Left forelimb (tissue), 1 donor: ENCODE measurements around the gene ZNF414.
"Not testable (repeated sequence)": the region's sequence is repeated elsewhere in the genome, so short reads cannot be mapped to it uniquely, and the experiment has no call there.

ENCODE experiments used
- DNase-seq: peaks from one replicate; pipeline ENCODE4 v3.0.0-alpha.2; 2018; ENCODE audit warnings: low spot score

ZNF414 gene, protein sequence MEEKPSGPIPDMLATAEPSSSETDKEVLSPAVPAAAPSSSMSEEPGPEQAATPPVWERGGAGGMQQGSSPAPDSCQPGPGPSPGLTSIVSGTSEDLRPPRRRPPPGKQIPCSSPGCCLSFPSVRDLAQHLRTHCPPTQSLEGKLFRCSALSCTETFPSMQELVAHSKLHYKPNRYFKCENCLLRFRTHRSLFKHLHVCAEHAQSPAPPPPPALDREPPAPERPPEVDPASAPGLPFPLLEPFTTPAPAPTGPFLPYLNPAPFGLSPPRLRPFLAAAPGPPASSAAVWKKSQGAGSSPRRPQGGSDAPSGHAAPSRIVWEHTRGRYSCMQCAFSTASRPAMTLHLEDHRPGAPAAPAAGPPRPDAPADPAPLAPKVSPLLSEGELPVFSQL

DNA sequence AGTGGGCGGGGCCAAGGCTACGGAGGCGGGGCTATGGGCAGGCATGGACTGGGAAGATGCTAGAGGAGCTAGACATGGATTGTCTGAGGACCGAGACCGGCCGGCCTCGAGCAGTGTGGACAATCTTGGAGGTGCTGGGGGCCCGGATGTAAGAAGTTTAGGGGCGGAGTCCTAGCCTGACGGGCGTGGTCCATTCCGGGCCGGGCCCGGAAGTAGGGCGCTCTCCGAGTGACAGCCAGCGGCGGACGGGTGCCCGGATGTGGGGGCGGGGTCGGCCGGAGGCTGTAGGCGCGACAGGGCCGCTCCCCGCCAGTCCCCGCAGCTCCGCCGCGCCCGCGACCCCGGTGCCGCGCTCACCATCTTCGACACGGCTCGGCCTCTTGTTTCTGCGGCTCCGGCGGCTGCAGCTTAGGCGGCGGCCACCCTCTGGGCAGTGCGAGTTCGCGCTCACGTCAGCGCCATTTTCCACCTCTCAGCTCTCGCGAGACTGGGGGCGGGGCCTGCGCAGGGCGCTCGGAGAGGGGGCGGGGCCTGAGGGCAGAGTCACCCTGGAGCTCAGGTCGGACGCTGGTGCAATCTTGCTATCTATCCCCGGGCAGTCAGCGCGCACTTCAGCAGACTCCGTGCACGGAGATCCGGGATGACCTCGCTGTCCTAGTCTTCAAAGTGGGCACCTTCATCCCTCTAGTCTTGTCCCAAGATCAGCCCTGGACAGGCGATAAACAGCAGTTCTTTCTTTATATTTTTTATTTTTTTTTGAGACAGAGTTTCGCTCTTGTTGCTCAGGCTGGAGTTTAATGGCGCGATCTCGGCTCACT is at the start of gene ZNF414:
Gene ZNF414 (minus strand): TSS at position 481 of the 818 bp plus-strand sequence. CDS start 121 bp downstream, at position 360.
- peak; percentile 99 for DNase-seq

DNA sequence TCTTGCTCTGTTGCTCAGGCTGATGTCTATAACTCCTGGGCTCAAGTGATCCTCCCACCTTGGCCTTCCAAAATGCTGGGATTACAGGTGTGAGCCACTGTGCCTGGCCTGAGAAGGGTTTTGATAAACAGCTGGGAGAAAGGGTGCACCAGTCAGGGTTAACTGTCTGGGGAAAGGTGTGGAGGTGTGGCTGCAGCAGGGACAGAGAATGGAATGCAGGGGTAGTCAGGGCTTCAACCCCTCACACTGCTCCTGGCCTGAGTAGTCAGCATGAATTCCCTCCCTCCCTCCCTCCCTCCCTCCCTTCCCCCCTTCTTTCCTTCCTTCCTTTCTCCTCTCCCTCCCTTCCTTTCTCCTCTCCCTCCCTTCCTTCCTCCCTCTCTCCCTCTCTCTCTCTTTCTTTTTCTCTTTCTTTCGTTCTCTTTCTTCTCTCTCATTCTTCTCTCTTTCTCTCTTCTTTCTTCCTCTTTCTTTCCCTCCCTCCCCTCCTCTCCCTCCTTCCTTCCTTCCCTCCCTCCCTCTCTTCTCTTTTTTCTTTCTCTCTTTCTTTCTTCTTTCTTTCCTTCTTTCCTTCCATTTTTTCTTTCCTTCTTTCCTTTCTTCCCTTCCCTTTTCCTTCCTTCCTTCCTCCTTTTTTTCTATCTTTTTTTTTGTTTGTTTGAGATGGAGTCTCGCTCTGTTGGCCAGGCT is 47.3 kb upstream of the ZNF414 start:
- DNase-seq = no peak

DNA sequence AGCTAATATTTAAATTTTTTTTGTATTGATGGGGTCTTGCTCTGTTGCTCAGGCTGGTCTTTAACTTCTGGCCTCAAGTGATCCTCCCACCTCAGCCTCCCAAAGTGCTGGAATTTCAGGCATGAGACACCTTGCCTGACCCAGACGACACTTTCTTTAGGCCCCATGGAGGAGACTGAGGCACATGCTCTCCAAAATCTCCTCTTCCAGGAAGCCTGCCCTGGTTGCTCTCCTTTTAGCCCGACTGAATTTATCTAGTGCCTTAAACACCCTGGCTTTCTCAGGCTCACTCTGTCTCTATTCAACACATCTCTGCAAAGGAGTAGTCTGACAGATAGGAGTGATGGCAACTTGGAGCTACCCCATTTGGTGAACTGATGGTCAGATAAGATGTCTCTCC is 44.4 kb upstream of the ZNF414 start:
- DNase-seq = no peak

DNA sequence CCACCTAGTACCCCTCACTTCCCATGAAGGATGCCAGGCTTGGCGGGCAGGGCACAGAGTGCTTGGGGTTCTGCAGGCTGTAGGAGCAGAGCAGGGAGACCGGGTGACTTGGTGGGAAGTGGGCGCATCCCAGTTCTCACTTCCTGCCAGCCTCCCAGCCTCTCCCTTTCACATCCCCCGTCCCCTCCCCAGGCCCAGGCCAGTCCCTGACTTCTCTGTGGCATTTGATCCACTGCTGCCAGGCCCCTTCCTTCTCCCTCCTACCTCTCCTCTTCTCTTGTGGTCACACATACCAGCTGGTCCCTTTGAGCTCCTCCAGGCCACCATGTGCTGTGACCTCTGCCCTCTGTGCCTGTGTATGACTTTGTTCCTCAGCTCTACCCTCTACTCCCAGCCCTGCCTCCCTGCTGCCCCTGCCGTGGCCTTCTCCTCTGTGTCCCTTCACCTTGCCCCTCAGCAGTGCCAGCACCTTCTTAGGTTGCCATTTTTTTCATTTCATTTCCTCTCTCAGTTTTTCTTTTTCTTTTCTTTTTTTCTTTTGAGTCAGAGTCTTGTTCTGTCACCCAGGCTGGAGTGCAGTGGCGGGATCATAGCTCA is 43.8 kb upstream of the ZNF414 start:
- no peak for DNase-seq

DNA sequence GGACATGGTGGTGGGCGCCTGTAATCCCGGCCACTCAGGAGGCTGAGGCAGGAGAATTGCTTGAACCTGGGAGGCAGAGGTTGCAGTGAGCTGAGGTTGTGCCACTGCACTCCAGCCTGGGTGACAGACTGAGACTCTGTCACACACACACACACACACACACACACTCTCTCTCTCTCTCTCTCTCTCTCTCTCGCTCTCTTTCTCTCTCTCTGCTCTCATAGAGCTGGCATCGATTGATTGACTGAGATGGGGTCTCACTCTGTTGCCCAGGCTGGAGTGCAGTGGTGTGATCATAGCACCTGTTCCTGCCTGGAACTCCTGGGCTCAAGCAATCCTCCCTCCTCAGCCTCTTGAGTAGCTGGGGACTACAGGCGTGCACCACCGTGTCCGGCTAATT is 39.8 kb upstream of the ZNF414 start:
- not testable (repeated sequence) for DNase-seq

DNA sequence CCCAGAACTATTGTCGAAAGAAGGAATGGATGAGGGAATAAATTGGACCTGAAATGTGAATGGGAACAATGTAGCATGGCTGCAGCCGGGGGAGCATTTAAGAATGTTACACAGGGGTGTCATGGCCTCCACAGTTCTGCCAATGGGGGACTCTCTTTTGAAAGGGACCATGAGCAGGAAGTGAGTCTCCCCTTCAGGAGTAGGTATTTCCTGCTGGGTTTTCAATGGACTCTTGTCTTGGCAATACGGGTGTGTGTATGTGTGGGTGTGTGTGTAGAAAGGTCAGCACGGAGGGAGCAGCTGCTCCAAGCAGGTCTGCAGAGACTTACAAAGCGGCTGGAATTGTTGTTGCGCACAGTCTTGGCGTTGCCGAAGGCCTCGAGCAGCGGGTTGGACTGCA is 38.8 kb upstream of the ZNF414 start:
- DNase-seq = no peak

DNA sequence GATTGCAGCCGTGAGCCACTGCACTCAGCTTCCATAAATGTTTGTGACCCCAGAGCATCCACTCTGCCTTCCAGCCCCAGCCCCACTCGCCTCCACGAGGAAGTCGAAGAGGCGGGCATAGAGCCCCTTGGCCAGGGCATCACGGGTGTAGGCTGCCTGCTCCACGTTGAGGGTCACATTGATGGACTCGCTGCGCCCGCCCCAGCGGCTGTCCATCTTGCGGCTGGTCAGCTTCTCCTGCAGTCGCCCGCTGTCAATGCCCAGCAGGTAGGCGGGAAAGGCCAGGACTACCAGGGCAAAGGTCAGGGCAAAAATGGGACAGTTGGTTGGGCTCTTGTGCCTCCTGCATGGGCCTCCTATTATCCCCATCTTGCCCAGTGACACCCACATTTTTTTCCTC is 36.1 kb upstream of the ZNF414 start:
- no peak for DNase-seq

DNA sequence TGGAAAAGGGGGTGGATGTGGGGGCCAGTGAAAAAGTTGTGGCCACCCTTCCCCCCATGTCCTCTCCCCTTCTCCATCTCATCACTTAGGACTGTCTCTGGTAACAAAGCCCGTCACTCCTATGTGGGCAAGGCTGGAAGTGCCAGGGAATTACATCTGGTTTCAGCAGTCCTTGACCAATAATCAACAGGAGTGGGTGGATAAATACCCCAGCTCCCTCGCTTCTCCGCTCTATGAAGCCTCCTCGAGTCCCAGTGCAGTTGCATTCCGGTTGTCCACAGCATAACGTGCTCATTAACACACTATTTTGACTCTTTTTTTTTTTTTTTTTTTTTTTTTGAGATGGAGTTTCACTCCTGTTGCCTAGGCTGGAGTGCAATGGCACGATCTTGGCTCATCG is 31.8 kb upstream of the ZNF414 start:
- no peak for DNase-seq

DNA sequence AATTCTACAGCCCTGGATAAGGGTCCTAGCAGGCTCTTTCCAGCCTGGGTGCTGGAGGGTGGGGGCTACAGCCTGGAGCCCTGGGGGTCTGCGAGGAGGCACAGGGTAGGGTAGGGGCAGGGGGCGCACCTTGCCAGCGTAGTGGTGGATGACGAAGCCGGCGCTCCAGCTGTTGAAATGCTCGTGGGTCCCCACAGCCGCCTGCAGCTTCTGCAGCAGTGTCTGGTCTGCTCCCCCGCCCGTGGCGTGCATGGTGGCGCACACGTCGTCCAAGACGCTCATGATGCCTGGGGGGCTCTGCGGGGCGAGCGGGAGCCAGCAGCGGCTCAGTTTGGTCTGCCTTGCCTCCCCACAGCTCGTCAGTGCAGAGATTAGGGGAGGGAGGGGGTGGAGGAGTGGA is 30.2 kb upstream of the ZNF414 start:
- DNase-seq = no peak

DNA sequence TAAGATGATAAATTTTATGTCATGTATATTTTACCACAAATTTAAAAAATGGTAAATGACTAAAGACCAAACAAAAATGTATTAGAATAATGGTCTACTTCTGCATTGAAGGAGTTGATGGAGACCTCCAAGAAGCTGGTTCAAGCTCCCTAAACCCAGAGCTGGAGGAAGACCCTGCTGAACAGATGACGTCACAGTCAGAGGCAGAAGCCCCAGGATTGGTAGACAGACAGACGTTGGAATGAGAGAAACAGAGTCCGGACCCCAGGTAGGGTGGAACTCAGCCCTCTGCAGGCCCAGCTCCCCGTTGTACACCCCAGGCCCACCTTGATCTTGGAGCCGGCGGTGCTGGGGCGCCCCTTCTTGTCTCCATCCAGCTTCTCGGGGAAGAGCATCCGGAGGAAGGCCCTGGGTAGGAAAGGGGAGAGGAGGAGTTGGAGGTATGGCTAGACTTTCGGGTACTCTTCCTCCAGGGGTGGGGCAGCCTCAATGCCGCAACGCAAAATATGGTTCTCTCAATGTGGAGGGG is 25.7 kb upstream of the ZNF414 start:
- no peak for DNase-seq

DNA sequence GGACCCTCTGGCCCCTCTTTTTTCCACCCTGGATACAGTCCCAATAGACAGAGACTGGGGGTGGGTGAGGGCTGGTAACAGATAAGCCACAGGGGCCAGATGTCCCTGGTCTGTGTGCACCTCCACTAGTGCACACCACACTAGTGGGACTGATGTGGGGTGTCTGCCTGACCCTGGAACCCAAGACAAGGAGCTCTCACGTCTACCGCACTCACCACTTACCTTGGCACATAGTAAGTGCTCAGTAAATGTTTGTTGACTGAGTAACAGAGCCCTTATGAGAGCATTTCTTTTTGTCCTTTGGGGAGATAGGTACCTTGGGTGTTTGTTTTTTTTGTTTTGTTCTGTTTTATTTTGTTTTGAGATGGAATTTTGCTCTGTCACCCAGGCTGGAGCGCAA is 23.1 kb upstream of the ZNF414 start:
- no peak for DNase-seq

DNA sequence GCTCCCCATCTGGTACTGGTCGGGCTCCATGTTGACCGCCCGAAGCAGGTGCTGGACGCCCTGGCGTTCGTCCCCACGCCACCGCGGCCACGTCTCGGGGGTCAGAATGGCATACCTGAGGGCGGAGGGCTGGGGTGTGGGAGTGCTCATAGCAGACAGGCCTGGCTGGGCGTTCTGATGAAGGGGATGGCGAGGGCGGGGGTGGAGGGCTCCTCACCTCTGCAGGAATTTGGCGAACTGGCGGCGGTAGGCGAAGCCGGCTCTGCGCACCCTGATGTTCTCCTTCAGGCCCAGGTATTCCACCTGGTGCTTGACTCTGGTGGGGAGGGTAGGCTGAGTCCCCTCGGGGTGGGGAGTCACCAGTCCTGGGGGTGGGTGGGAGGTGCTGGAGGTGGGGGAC is 22.3 kb upstream of the ZNF414 start:
- DNase-seq = no peak

DNA sequence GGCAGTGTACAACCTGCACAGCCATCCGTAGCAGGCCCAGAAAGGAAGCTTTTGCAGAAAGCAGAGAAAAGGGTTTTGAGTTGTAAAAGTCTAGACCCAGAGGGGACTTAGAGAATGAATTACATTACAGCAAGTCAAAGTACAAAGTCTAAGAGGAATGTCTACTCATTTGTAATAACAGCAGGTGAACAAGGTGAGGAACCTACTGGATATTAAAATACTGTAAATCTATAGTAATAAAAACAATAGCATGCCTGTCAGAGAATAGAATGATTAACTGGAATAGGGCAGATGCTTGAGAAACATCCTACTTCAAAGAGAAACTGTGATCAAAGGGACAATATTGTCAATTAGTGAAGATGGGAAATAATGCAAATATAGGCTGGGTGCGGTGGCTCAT is 18.3 kb upstream of the ZNF414 start:
- no peak for DNase-seq

DNA sequence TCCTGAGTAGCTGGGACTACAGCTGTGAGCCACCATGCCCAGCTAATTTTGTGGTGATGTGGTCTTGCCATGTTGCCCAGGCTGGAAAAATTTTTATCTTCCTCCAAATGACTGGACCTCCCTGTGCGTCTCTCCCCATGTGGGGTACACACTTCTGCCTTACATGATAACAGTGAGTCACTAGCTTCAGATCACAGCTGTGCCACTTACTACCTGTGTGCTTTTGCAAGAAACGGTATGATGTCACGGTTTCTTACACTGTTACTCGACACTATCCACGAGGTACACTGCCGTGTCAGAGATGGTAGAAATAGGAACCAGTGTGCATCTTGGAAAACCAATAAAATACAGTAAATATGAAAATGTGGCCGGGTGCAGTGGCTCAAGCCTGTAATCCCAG is 17.5 kb upstream of the ZNF414 start:
- no peak for DNase-seq

DNA sequence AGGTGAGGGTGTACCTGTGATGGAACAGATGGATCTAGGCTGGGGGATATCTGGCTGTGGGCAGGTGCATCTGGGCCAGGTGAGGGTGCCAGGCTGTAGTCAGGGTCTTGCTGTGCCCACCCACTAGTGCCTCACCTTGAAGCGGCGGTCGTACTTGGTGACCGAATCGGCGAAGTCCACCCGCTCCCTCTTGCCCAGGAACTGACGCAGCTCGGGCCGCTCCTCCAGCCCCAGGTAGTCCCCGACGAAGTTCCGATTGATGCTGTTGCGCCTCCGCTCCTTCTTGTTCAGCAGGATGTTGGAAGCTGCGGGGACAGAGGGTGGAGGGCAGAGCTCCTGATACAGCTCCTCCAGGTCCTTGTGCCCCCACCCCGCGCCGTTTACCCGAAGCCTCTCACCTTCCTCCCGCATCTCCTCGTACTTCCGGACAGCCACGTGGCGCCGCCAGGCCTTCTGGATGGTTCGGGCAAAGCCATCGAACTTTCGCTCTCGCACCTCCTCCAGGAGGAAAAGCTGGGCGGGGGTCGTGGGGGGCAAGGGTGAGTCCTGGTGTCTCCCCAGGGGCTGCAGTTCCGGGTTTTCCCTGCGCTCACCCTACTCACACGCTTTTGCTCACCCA is 16.2 kb upstream of the ZNF414 start:
- no peak for DNase-seq

DNA sequence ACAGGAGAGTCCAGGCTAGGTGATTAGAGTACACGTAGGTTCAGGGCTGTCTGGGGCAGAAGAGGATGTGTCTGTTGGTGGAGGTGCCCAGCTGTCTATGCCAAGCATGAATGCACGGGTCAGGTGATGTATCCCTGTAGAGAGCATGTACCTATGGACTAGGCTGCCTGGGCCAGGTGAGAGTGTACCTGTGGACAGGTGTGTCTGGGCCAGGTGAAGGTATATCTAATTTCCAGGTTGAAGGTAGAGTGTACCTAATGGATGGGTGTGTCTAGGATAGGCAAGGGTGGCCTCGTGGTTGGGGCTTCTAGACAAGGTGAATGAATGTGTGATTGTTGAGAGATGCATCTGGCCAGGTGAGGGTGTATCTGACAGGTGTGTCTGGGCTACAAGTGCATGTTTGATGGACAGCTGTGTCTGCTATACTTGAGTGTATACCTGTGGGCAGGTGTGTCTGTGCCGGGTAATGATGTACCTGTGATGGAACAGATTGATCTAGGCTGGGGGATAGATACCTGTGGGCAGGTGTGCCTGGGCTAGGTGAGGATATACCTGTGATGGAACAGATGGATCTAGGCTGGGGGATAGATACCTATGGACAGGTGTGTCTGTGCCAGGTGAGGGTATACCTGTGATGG is 15.5 kb upstream of the ZNF414 start:
- no peak for DNase-seq

DNA sequence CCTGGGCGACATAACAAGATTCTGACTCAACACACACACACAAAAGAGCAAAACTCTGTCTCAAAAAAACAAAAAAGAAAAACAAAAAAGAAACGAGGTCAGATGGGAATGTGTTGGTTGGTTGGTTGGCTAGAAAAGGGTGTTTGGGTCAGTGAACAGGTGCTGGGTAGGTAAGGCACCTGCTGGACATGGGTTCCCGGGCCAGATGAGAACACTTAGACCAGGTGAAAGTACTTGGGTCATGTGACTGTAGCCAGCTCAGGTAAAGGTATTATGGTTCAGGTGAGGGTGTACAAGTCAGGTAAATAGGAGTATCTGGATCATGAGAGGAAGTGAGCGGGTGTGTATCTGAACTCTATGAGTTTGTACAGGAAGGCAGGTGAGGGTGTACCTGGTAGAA is 14.5 kb upstream of the ZNF414 start:
- no peak for DNase-seq

DNA sequence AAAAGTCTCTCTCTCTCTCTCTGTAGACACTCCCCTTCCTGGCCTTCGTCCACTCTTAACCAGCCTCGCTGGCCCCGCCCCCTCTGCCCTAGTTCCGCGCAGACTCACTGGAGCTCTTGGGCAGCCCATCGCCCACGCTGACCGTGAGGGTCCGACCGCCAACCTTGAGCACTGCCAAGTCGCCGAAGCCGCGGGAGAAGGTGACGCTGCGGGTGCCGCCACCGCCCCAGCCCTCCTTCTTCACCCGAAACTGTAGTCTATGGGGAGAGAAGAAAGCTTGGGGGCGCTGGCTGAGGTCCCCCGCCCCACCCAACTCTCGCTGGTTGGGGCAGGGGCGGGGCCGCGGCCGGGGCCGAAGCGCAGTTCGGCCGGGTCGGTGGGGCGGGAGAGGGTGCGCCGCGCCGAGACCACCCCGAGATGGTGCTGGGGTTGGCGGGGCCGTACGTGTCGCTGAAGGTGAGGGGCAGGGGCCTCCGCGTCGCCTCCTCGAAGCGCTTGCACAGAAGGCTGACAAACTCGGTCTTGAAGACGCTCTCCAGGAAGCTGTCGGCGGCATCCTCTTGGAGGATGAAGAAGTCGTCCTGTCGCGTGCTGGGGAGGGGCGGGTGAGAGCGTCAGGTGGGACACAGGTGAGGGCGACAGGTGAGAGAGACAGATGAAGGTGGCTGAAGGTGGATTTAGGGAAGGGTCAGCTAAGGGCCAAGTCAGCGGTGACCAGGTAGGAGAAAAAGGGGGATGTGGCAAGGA is 12.6 kb upstream of the ZNF414 start:
- peak; percentile 94 for DNase-seq

DNA sequence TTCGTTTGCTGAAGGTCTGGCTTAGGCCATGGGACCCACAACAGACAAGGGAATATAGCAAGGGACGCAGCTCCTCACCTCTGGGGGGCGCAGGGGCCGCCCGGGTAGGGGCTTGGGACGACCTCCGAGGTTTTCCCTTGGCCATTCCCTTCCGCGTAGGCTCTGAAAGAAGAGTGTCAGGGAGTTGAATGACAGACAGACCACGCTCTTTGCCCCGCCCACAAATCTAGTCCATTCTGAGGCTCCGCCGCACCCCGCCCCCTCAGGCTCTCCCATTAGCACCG is 11.4 kb upstream of the ZNF414 start:
- DNase-seq = no peak

DNA sequence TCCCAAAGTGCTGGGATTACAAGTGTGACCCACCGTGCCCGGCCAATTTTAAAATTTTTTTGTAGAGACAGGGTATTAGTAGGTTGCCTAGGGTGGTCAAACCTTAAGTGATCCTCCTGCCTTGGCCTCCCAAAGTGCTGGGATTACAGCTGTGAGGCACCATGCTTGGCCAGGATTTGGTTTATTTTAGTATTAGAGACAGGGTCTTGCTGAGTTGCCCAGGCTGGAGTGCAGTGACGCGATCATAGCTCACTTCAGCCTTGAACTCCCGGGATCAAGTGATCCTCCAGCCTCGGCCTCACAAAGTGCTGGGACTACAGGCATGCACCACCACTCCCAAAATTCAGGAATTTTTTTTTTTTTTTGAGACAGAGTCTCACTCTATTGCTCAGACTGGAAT is 5.4 kb upstream of the ZNF414 start:
- DNase-seq = no peak

DNA sequence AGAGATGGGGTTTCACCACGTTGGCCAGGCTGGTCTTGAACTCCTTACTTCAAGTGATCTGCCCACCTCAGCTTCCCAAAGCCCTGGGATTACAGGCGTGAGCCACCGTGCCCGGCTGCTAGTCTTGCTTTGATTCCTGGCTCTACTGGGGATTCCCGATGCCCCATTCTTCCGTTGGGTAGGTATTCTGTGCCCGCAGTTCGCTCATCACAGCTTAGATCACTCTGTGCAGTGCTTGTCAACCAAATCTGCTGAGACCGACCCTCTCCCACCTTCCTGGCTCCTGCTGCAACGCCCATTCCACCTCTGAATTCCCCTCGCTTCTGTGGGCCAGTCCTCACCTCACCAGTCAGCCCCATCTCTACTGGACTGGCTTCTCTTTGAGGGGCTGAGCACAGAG is 4.6 kb upstream of the ZNF414 start:
- DNase-seq = no peak
